Neuronal stem cell (in vitro differentiated cells): ENCODE data around the gene IL19.

Source experiments
- DNase-seq: peaks from one replicate; pipeline ENCODE4 v3.0.0-alpha.2; 2013; ENCODE audit warnings: low spot score
- H2AFZ ChIP-seq: one replicate; pipeline ENCODE4 v1.6.1; 2013; ENCODE audit warnings: mild to moderate bottlenecking, low read length, inconsistent platforms
- H2AK5ac ChIP-seq: 2 replicates; pipeline ENCODE4 v1.6.1; 2013; ENCODE audit warnings: low read depth, mild to moderate bottlenecking, inconsistent platforms, low read length, moderate library complexity, mixed read lengths
- H2BK120ac ChIP-seq: 2 replicates; pipeline ENCODE4 v1.6.1; 2013; ENCODE audit warnings: low read depth, mild to moderate bottlenecking, inconsistent platforms, low read length, moderate library complexity, mixed read lengths
- H2BK12ac ChIP-seq: one replicate; pipeline ENCODE4 v1.6.1; 2013; ENCODE audit warnings: low read length, inconsistent platforms
- H2BK15ac ChIP-seq: 2 replicates; pipeline ENCODE4 v1.6.1; 2013; ENCODE audit warnings: mild to moderate bottlenecking, low read length, inconsistent platforms, mixed read lengths
- H2BK5ac ChIP-seq: one replicate; pipeline ENCODE4 v1.6.1; 2013; ENCODE audit warnings: inconsistent platforms, mild to moderate bottlenecking, low read length, moderate library complexity
- H3K14ac ChIP-seq: one replicate; pipeline ENCODE4 v1.6.1; 2013; ENCODE audit warnings: low read length, inconsistent platforms
- H3K18ac ChIP-seq: 2 replicates; pipeline ENCODE4 v1.6.1; 2013; ENCODE audit warnings: low read length, inconsistent platforms
- H3K23ac ChIP-seq: 2 replicates; pipeline ENCODE4 v1.6.1; 2013; ENCODE audit warnings: low read depth, mild to moderate bottlenecking, mixed read lengths, low read length, inconsistent platforms; ENCODE audit not compliant: poor library complexity
- H3K27ac ChIP-seq: replicated peaks from 3 replicates; pipeline ENCODE4 v1.5.1; 2013; ENCODE audit warnings: low read length, inconsistent platforms
- H3K27me3 ChIP-seq, 3 experiments: 2 replicates each; pipeline ENCODE4 v1.6.1; 2013; ENCODE audit warnings: low read length in 3 of 3, mild to moderate bottlenecking in 2 of 3, inconsistent platforms in 1 of 3, low read depth in 1 of 3, mixed read lengths in 1 of 3, moderate library complexity in 1 of 3; ENCODE audit not compliant: control insufficient read depth in 3 of 3, insufficient read depth in 3 of 3
- H3K36me3 ChIP-seq, 2 donors: replicated peaks in 1 of 2; 2 replicates each; pipeline ENCODE4 v1.6.1; 2013; ENCODE audit warnings: low read length in 2 of 2; ENCODE audit not compliant: control insufficient read depth in 2 of 2, insufficient read depth in 2 of 2
- H3K4ac ChIP-seq: 2 replicates; pipeline ENCODE4 v1.6.1; 2013; ENCODE audit warnings: inconsistent platforms, mild to moderate bottlenecking, low read length, moderate library complexity
- H3K4me1 ChIP-seq, 2 donors: 1 replicate in 1 of 2; 2 replicates in 1 of 2; pipeline ENCODE4 v1.6.1; 2013; ENCODE audit warnings: low read length in 2 of 2, low read depth in 1 of 2; ENCODE audit not compliant: control insufficient read depth in 2 of 2, insufficient read depth in 1 of 2
- H3K4me2 ChIP-seq: one replicate; pipeline ENCODE4 v1.6.1; 2013; ENCODE audit warnings: mild to moderate bottlenecking, low read length, inconsistent platforms; ENCODE audit not compliant: insufficient read depth, poor library complexity, severe bottlenecking
- H3K4me3 ChIP-seq, 2 donors: 2 replicates each; pipeline ENCODE4 v1.5.1; 2013; ENCODE audit warnings: low read length in 2 of 2, mild to moderate bottlenecking in 2 of 2, inconsistent platforms in 1 of 2, moderate library complexity in 1 of 2
- H3K79me1 ChIP-seq: one replicate; pipeline ENCODE4 v1.6.1; 2013; ENCODE audit warnings: low read depth, mild to moderate bottlenecking, inconsistent platforms, low read length, moderate library complexity
- H3K9ac ChIP-seq: one replicate; pipeline ENCODE4 v1.6.1; 2013; ENCODE audit warnings: mild to moderate bottlenecking, low read depth, low read length, inconsistent platforms; ENCODE audit not compliant: poor library complexity
- H3K9me3 ChIP-seq, 2 donors: replicated peaks in 1 of 2; 2 replicates each; pipeline versions ENCODE3 to v1.6.1; 2013; ENCODE audit warnings: low read length in 2 of 2, mild to moderate bottlenecking in 2 of 2, inconsistent platforms in 1 of 2, low read depth in 1 of 2, mixed read lengths in 1 of 2, moderate library complexity in 1 of 2; ENCODE audit not compliant: control insufficient read depth in 2 of 2, insufficient read depth in 1 of 2
- H4K8ac ChIP-seq: one replicate; pipeline ENCODE4 v1.6.1; 2013; ENCODE audit warnings: low read depth, mild to moderate bottlenecking, inconsistent platforms, low read length, moderate library complexity
- H4K91ac ChIP-seq: one replicate; pipeline ENCODE4 v1.6.1; 2013; ENCODE audit warnings: low read length, low read depth, mild to moderate bottlenecking, inconsistent platforms; ENCODE audit not compliant: poor library complexity
- WGBS, 2 donors: extraction: QIAGEN DNeasy Blood & Tissue Kit; methylation state at CpG; one replicate each; pipeline ENCODE4 v1.1.7; 2013; ENCODE audit warnings: missing lambda C conversion rate in 2 of 2, mixed read lengths in 1 of 2; ENCODE audit not compliant: insufficient read length in 2 of 2, insufficient replicate concordance in 1 of 2; ENCODE audit errors: extremely low coverage in 2 of 2; 5-methylcytosine and 5-hydroxymethylcytosine counted together

The IL19 gene

DNA sequence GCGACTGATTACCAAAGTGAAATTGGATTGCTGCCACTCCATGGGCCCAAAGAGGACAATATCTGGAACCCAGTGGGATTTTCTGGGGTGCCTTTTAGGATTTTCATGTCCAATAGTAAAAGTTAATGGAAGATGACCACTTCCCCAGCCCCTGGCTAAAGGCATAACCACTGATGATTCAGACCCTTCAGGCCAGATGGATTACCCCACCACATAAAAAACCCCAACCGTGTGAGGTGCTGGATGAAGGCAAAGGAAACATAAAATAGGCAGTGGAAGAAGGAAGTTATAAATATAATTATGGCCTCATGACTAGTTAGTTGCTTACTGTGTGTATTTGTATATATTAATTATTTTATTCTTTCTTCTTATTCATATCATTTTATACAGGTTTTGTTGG, 41.9 kb downstream of the IL19 start:
- Histone ChIP-seq H2BK5ac (no peak overlapping the region), H2AFZ (no peak overlapping the region), H3K9me3 (peaks cover 0 to 2% of the 10 kb centered on the region in 2 donors), H3K18ac (no peak overlapping the region), H3K23ac (no peak overlapping the region), H3K9ac (no peak overlapping the region), H2AK5ac (no peak overlapping the region), H3K79me1 (no peaks in the 10 kb centered on the region), H2BK12ac (no peak overlapping the region), H3K4me1 (peaks cover 0 to 1% of the 10 kb centered on the region in 2 donors), H2BK15ac (no peak overlapping the region), H4K91ac (no peak overlapping the region), H3K4ac (no peak overlapping the region), H3K4me3 (no peak overlapping the region), H4K8ac (no peak overlapping the region), H3K36me3 (no peaks in the 10 kb centered on the region), H3K27ac (no peak overlapping the region), H3K27me3 (peaks cover 0 to 5% (median 0%) of the 10 kb centered on the region in 3 experiments), H3K4me2 (no peak overlapping the region), H3K14ac (no peak overlapping the region), H2BK120ac (no peak overlapping the region)
- no CpG with 5 or more reads among the region's 2 CpGs for WGBS, 2 donors
- no peak for DNase-seq

DNA sequence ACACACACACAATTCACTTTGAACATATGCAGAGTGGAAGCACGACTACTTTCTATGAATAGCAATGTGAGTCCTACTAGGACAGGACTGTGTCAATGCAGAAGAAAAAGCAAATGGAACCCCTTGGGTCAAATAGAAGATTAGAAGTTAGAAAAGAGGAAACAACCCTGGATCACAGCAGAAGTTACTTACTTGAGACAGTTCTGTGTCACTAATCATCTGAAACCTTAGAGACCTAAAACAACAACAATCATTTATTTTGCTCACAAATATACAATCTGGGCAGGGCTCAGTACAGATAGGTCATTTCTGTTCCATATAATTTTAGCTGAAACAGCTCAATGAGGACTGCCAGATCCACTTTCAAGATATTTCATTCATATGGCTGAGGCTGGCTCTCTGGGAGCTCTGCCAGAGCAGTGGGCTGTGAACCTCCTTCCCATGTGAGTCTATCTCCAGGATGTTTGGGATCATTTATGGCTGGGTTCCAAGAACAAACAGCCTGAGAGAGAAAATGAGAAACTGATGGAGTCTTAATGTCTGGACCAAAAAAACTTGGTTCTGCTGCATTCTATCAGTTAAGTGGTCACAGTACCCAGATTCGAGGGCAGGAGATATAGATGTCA, 44.3 kb downstream of the IL19 start:
- H4K91ac ChIP-seq, result no peak overlapping the region
- H3K27me3 ChIP-seq, result peaks cover 0 to 5% (median 0%) of the 10 kb centered on the region in 3 experiments
- no peak overlapping the region for H2BK120ac ChIP-seq
- no peak overlapping the region for H3K14ac ChIP-seq
- H4K8ac ChIP-seq, result no peak overlapping the region
- no peak overlapping the region for H2BK5ac ChIP-seq
- no peak overlapping the region for H3K4me2 ChIP-seq
- no peak for DNase-seq
- H3K79me1 ChIP-seq, result no peaks in the 10 kb centered on the region
- H2AFZ ChIP-seq, result no peak overlapping the region
- no peak overlapping the region for H2BK12ac ChIP-seq
- H3K4ac ChIP-seq, result no peak overlapping the region
- H3K18ac ChIP-seq, result no peak overlapping the region
- H3K9ac ChIP-seq, result no peak overlapping the region
- peaks cover 0 to 2% of the 10 kb centered on the region in 2 donors for H3K9me3 ChIP-seq
- no peak overlapping the region for H3K4me3 ChIP-seq
- WGBS, 2 donors, result no CpG with 5 or more reads among the region's 2 CpGs
- H3K36me3 ChIP-seq, result no peaks in the 10 kb centered on the region
- no peak overlapping the region for H2AK5ac ChIP-seq
- no peak overlapping the region for H3K23ac ChIP-seq
- no peak overlapping the region for H3K27ac ChIP-seq
- no peak overlapping the region for H2BK15ac ChIP-seq
- H3K4me1 ChIP-seq, result peaks cover 0 to 1% of the 10 kb centered on the region in 2 donors

DNA sequence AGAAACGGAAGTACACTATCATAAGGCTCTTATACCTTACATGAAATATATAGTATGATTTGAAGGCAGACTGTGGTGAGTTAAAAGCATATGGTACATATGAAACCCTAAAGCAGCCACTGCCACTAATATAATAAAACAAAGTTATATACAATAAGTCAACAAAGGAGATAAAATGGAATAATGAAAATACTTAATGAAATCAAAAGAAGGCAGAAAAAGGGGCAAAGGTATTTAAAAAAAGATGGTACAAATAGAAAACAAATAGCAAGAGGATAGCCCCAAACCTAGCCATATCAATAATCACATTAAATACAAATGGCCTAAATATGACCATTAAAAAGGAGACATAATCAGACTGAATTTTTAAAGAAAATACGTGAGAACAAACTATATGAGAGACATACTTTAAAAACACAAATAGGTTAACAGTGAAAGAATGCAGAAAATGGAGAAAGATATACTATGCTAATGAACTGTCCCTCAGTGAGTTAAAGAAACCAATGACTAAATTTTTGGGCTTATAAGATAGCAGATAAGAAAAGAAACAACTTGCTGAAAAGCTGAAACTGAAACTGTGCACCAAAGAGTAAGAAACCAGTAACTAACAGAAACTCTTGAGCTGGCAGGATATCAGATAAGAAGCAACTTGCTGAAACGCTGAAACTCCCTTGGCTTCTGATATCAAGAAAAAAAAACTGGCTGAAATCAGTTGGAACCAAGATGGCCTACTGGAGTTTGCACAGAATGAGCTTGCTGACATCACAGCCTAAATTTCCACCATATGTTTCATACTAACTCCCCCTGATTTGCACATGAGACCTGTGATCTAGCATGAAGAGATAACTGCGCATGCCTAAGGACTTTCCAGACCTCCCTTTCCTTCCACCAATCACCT, 46.1 kb downstream of the IL19 start:
- H3K4me1 ChIP-seq, result peaks cover 0 to 1% of the 10 kb centered on the region in 2 donors
- no peak overlapping the region for H3K27ac ChIP-seq
- H3K27me3 ChIP-seq, result peaks cover 0 to 5% (median 0%) of the 10 kb centered on the region in 3 experiments
- no peak overlapping the region for H3K4ac ChIP-seq
- no peak overlapping the region for H4K8ac ChIP-seq
- no peak overlapping the region for H2BK15ac ChIP-seq
- no peak overlapping the region for H2BK120ac ChIP-seq
- no peaks in the 10 kb centered on the region for H3K79me1 ChIP-seq
- no peak for DNase-seq
- H3K14ac ChIP-seq, result no peak overlapping the region
- H3K36me3 ChIP-seq, result no peaks in the 10 kb centered on the region
- H3K4me3 ChIP-seq, result no peak overlapping the region
- H3K4me2 ChIP-seq, result no peak overlapping the region
- no peak overlapping the region for H2AK5ac ChIP-seq
- no CpG with 5 or more reads among the region's 4 CpGs for WGBS, 2 donors
- no peak overlapping the region for H3K23ac ChIP-seq
- H2BK5ac ChIP-seq, result no peak overlapping the region
- peaks cover 0 to 2% of the 10 kb centered on the region in 2 donors for H3K9me3 ChIP-seq
- no peak overlapping the region for H4K91ac ChIP-seq
- no peak overlapping the region for H3K9ac ChIP-seq
- H2AFZ ChIP-seq, result no peak overlapping the region
- H3K18ac ChIP-seq, result no peak overlapping the region
- no peak overlapping the region for H2BK12ac ChIP-seq

DNA sequence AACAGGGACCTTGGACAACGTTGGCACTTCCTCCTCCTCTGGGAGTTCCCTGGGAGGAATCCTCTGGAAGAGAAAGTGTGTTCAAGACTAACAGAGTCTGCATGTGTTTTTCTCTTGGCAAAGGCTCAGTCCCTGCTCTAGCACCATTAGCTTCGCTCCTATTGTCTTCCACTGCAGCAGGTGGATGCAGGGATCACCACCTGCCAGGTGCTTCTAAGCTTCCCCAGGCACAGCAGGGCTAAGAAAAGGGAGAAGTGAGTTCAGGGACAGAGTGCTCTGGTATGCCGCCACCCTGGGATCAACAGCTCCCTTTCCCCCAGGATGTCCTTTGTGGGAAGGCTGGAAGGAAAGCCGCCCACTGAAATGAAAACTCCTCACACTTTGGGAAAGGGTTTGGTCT, 50.9 kb downstream of the IL19 start:
- Histone ChIP-seq H3K4me2 (no peak overlapping the region), H3K27me3 (peaks cover 0 to 5% (median 0%) of the 10 kb centered on the region in 3 experiments), H3K4me1 (peaks cover 0 to 3% of the 10 kb centered on the region in 2 donors), H2AFZ (no peak overlapping the region), H2AK5ac (no peak overlapping the region), H3K9me3 (no peaks in the 10 kb centered on the region), H3K4me3 (no peak overlapping the region), H2BK12ac (no peak overlapping the region), H3K27ac (no peak overlapping the region), H3K9ac (no peak overlapping the region), H4K91ac (no peak overlapping the region), H2BK15ac (no peak overlapping the region), H3K23ac (no peak overlapping the region), H2BK120ac (no peak overlapping the region), H3K79me1 (no peaks in the 10 kb centered on the region), H2BK5ac (no peak overlapping the region), H4K8ac (no peak overlapping the region), H3K4ac (no peak overlapping the region), H3K18ac (no peak overlapping the region), H3K14ac (no peak overlapping the region), H3K36me3 (no peaks in the 10 kb centered on the region)
- WGBS, 2 donors, result no CpG with 5 or more reads among the region's 4 CpGs
- no peak for DNase-seq
